ENCODE measurements around the gene CADM1. TPM values are rescaled to one million over a fixed set of nuclear protein-coding genes. Genes with fewer than 3 reads are reported as not detected.

CADM1 gene
- total RNA-seq, 1 experiment from 2014 or later: 46.9 TPM

- DNase-seq (ENCODE audit: low spot score): no peak
These were observed 186.7 kb downstream of the CADM1 start for GRCh38 chr11:115317277-115318185.

- no peak for DNase-seq (ENCODE audit: low spot score)
These were observed 187.5 kb downstream of the CADM1 start for GRCh38 chr11:115316696-115317095.

- DNase-seq (ENCODE audit: low spot score): no peak
These were observed 189.8 kb downstream of the CADM1 start for GRCh38 chr11:115314330-115314920.

GRCh38 chr11:115313224-115313838, 190.9 kb downstream of the CADM1 start:
- DNase-seq (ENCODE audit: low spot score): no peak

- no peak for DNase-seq (ENCODE audit: low spot score)
These were observed 192.3 kb downstream of the CADM1 start for GRCh38 chr11:115311949-115312348.

- no peak for DNase-seq (ENCODE audit: low spot score)
These were observed 197.5 kb downstream of the CADM1 start for GRCh38 chr11:115306689-115307088.

GRCh38 chr11:115304774-115305472, 199.3 kb downstream of the CADM1 start:
- no peak for DNase-seq (ENCODE audit: low spot score)

GRCh38 chr11:115303929-115304531, 200.2 kb downstream of the CADM1 start:
- no peak for DNase-seq (ENCODE audit: low spot score)

- DNase-seq (ENCODE audit: low spot score): no peak
These were observed 201.1 kb downstream of the CADM1 start for GRCh38 chr11:115302946-115303703.

- no peak for DNase-seq (ENCODE audit: low spot score)
These were observed 203.4 kb downstream of the CADM1 start for GRCh38 chr11:115300660-115301428.

GRCh38 chr11:115298300-115299012, 205.8 kb downstream of the CADM1 start:
- no peak for DNase-seq (ENCODE audit: low spot score)

GRCh38 chr11:115297330-115297729, 206.9 kb downstream of the CADM1 start:
- DNase-seq (ENCODE audit: low spot score): no peak

- DNase-seq (ENCODE audit: low spot score): no peak
These were observed 212.9 kb downstream of the CADM1 start for GRCh38 chr11:115291325-115291724.

- DNase-seq (ENCODE audit: low spot score): no peak
These were observed 213.3 kb downstream of the CADM1 start for GRCh38 chr11:115290893-115291292.

- no peak for DNase-seq (ENCODE audit: low spot score)
These were observed 213.7 kb downstream of the CADM1 start for GRCh38 chr11:115290479-115290878.

- DNase-seq (ENCODE audit: low spot score): no peak
These were observed 216.9 kb downstream of the CADM1 start for GRCh38 chr11:115287266-115287665.

GRCh38 chr11:115286614-115287013, 217.6 kb downstream of the CADM1 start:
- no peak for DNase-seq (ENCODE audit: low spot score)

GRCh38 chr11:115284773-115285172, 219.4 kb downstream of the CADM1 start:
- DNase-seq (ENCODE audit: low spot score): no peak

- no peak for DNase-seq (ENCODE audit: low spot score)
These were observed 221.3 kb downstream of the CADM1 start for GRCh38 chr11:115282923-115283322.
